GM23338 (cell line): Measurements from ENCODE around the gene C1QTNF9.

ENCODE experiments used
- CREB1 ChIP-seq: fragments of 250-450 bp; sonication (Bioruptor Pico); IDR thresholded peaks from 2 replicates; pipeline ENCODE4 v1.5.0; 2020; ENCODE audit warnings: low read depth, mild to moderate bottlenecking, moderate library complexity
- EZH2 ChIP-seq: fragments of 200-600 bp; sonication (generic); IDR thresholded peaks from one replicate; pipeline ENCODE4 v1.8.0; 2017; ENCODE audit warnings: antibody characterized with exemption, mild to moderate bottlenecking, low read depth; ENCODE audit not compliant: unreplicated experiment
- TF ChIP-seq, protein P1 (sequence below), 2 experiments: fragments of 200-600 bp in 1 of 2; sonication (generic) in 1 of 2; conservative IDR thresholded peaks; 2 replicates each; pipeline versions ENCODE4 v1.5.1 to v1.6.1; 2016 to 2017; ENCODE audit warnings: antibody characterized with exemption in 2 of 2, low read depth in 2 of 2, mild to moderate bottlenecking in 2 of 2, moderate library complexity in 1 of 2

DNA sequence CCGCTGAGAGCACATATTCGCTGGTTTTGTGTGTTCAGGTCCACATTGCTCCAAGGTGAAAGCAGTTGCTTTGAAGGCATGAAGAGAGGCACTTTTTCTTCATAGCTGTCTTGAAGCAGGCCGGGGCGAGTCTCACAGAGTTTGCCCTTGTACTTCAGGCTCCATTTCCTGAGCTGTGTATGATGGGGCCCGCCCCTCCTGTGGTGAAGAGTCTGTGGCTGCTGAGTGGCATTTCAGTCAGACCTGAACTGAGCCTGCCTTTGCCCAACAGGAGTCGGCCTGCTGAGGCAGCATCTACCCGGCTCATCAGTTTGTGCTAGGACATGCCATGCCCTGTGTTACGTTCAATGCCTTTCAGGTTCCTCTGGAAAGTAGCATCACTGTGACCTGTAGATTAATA lies 44.4 kb upstream of the C1QTNF9 start:
- TF ChIP-seq CREB1 (CRISPR knock-in tag) (no peak), EZH2 (no peak)
- TF ChIP-seq, protein P1, sequence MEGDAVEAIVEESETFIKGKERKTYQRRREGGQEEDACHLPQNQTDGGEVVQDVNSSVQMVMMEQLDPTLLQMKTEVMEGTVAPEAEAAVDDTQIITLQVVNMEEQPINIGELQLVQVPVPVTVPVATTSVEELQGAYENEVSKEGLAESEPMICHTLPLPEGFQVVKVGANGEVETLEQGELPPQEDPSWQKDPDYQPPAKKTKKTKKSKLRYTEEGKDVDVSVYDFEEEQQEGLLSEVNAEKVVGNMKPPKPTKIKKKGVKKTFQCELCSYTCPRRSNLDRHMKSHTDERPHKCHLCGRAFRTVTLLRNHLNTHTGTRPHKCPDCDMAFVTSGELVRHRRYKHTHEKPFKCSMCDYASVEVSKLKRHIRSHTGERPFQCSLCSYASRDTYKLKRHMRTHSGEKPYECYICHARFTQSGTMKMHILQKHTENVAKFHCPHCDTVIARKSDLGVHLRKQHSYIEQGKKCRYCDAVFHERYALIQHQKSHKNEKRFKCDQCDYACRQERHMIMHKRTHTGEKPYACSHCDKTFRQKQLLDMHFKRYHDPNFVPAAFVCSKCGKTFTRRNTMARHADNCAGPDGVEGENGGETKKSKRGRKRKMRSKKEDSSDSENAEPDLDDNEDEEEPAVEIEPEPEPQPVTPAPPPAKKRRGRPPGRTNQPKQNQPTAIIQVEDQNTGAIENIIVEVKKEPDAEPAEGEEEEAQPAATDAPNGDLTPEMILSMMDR (conservative IDR thresholded peaks at IDR 0.05; ENCODE audit: low read depth in 2 of 2) = no peak
